Caco-2 (cell line): ENCODE data around the gene SH2D3C. TPM values are rescaled to one million over a fixed set of nuclear protein-coding genes. Genes with fewer than 3 reads are reported as not detected.

Experiments
- BruUV-seq: library from RNA; stranded (reverse); fragments of 400-500 nt; replicated peaks from 2 replicates; lab custom pipeline; 2021; lab: Mats Ljungman, UMichigan
- CTCF ChIA-PET: fragments of 300-600 bp; sonication (Branson Sonifier 250); formaldehyde crosslinking; loops from one replicate; lab custom pipeline; 2022; ENCODE audit warnings: antibody characterized with exemption; lab: Charles Lee
- POLR2A ChIA-PET: fragments of 300-600 bp; sonication (Branson Sonifier 250); formaldehyde crosslinking; loops from one replicate; lab custom pipeline; 2022; ENCODE audit warnings: antibody characterized with exemption; lab: Charles Lee
- DNase-seq, 2 experiments: peaks; one replicate each; pipeline versions ENCODE4 v3.0.0 to v3.0.0-alpha.2; 2020 to 2022
- H3K27me3 ChIP-seq: replicated peaks from 2 replicates; pipeline ENCODE4 v1.6.0; 2011; ENCODE audit warnings: low read length; ENCODE audit not compliant: control insufficient read depth, insufficient read depth
- H3K36me3 ChIP-seq: 2 replicates; pipeline ENCODE4 v1.5.1; 2011; ENCODE audit warnings: low read length; ENCODE audit not compliant: control insufficient read depth, insufficient read depth
- H3K4me1 ChIP-seq: fragments of 250-450 bp; sonication (Bioruptor Pico); 2 replicates; pipeline ENCODE4 v1.5.1; 2020; ENCODE audit warnings: mild to moderate bottlenecking
- H3K4me3 ChIP-seq: 2 replicates; pipeline ENCODE4 v1.5.1; 2011; ENCODE audit warnings: low read depth, mild to moderate bottlenecking, control low read depth, low read length
- H3K9me3 ChIP-seq: fragments of 250-450 bp; sonication (Bioruptor Pico); 2 replicates; pipeline ENCODE4 v1.5.1; 2020; ENCODE audit warnings: mild to moderate bottlenecking, moderate library complexity
- H3K27ac Mint-ChIP-seq: one replicate; pipeline ENCODE4 v1.8.0; 2022; ENCODE audit warnings: mixed read lengths; ENCODE audit not compliant: unreplicated experiment
- H3K27me3 Mint-ChIP-seq: one replicate; pipeline ENCODE4 v1.8.0; 2022; ENCODE audit warnings: mixed read lengths; ENCODE audit not compliant: insufficient read depth, unreplicated experiment
- H3K36me3 Mint-ChIP-seq: one replicate; pipeline ENCODE4 v1.8.0; 2022; ENCODE audit warnings: mild to moderate bottlenecking, mixed read lengths; ENCODE audit not compliant: insufficient read depth, unreplicated experiment
- H3K4me1 Mint-ChIP-seq: one replicate; pipeline ENCODE4 v1.8.0; 2022; ENCODE audit warnings: low read depth, mixed read lengths; ENCODE audit not compliant: unreplicated experiment
- H3K4me3 Mint-ChIP-seq: one replicate; pipeline ENCODE4 v1.8.0; 2022; ENCODE audit warnings: mild to moderate bottlenecking, moderate library complexity, mixed read lengths; ENCODE audit not compliant: unreplicated experiment
- H3K9me3 Mint-ChIP-seq: one replicate; pipeline ENCODE4 v1.8.0; 2022; ENCODE audit warnings: mixed read lengths; ENCODE audit not compliant: unreplicated experiment
- CTCF ChIP-seq, 2 experiments: fragments of 200-600 bp in 1 of 2; IDR thresholded peaks; 1 replicate in 1 of 2; 2 replicates in 1 of 2; pipeline versions ENCODE4 v1.5.1 to v1.8.0; 2011 to 2022; ENCODE audit warnings: antibody characterized with exemption in 1 of 2, control low read depth in 1 of 2, inconsistent platforms in 1 of 2, low read depth in 1 of 2, low read length in 1 of 2, mild to moderate bottlenecking in 1 of 2, moderate library complexity in 1 of 2; ENCODE audit not compliant: insufficient read depth in 1 of 2, severe bottlenecking in 1 of 2, unreplicated experiment in 1 of 2
- intact Hi-C: fragments of 100-400 bp; cut with micrococcal nuclease; formaldehyde crosslinking; loops from one replicate; pipeline ENCODE4 v1.10.0; 2022; ENCODE audit not compliant: unreplicated experiment
- total RNA-seq: library from RNA; stranded (reverse); gene quantifications from 2 replicates; pipeline ENCODE4 v1.2.3, GENCODE V29; 2022

Gene SH2D3C
- total RNA-seq, 1 experiment from 2014 or later, result 0.34 TPM

- Histone ChIP-seq H3K4me1 (no peaks in the 10 kb centered on the region), H3K27me3 (no peaks in the 10 kb centered on the region), H3K36me3 (no peaks in the 10 kb centered on the region), H3K4me3 (no peak overlapping the region), H3K9me3 (no peaks in the 10 kb centered on the region)
- Mint-ChIP-seq H3K27me3 (no peaks in the 10 kb centered on the region), H3K9me3 (no peaks in the 10 kb centered on the region), H3K36me3 (no peaks in the 10 kb centered on the region), H3K27ac (no peak overlapping the region), H3K4me1 (no peaks in the 10 kb centered on the region), H3K4me3 (no peak overlapping the region)
- ChIA-PET CTCF (no interaction called here), POLR2A (no interaction called here)
- BruUV-seq, result no TSS peak
- DNase-seq, result no peak
- intact Hi-C loops, result no loop called here
- no peak for TF ChIP-seq CTCF (IDR thresholded peaks at IDR 0.05; ENCODE audit: insufficient read depth in 1 of 2, low read depth in 1 of 2, low read length in 1 of 2, severe bottlenecking in 1 of 2, unreplicated experiment in 1 of 2)
These were observed 85.3 kb downstream of the SH2D3C start for GRCh38 chr9:127693143-127693542.

- Mint-ChIP-seq H3K4me3 (no peak overlapping the region), H3K27ac (no peak overlapping the region), H3K9me3 (no peaks in the 10 kb centered on the region), H3K4me1 (no peaks in the 10 kb centered on the region), H3K36me3 (no peaks in the 10 kb centered on the region), H3K27me3 (no peaks in the 10 kb centered on the region)
- H3K36me3 ChIP-seq, result no peaks in the 10 kb centered on the region
- no peaks in the 10 kb centered on the region; the same call in 1 of the 2 replicates for H3K4me1 ChIP-seq
- BruUV-seq, result no TSS peak
- H3K27me3 ChIP-seq, result no peaks in the 10 kb centered on the region
- DNase-seq, result no peak
- intact Hi-C loops, result no loop called here
- no peak overlapping the region for H3K4me3 ChIP-seq
- no peak for TF ChIP-seq CTCF (IDR thresholded peaks at IDR 0.05; ENCODE audit: insufficient read depth in 1 of 2, low read depth in 1 of 2, low read length in 1 of 2, severe bottlenecking in 1 of 2, unreplicated experiment in 1 of 2)
- ChIA-PET POLR2A (no interaction called here), CTCF (interaction anchor here (2.0 kb wide), 1 partner anchor 43 kb away, joined by 7 read pairs; the partner anchor contains the start of gene TOR2A)
- no peaks in the 10 kb centered on the region for H3K9me3 ChIP-seq
These were observed 86.4 kb downstream of the SH2D3C start for GRCh38 chr9:127692071-127692470.

- H3K4me1 ChIP-seq, result peaks cover 6% of the 10 kb centered on the region
- no peaks in the 10 kb centered on the region for H3K4me1 Mint-ChIP-seq
- intact Hi-C loops, result no loop called here
- POLR2A ChIA-PET, result no interaction called here
- no peaks in the 10 kb centered on the region for H3K27me3 ChIP-seq
- no peak overlapping the region for H3K4me3 ChIP-seq
- CTCF ChIA-PET, result interaction anchor here (0.7 to 2.0 kb wide), 2 partner anchors 37 to 44 kb away, joined by 7 to 13 read pairs; partner anchors contain the start of gene TOR2A
- no peaks in the 10 kb centered on the region for H3K9me3 ChIP-seq
- H3K27ac Mint-ChIP-seq, result no peak overlapping the region
- no peaks in the 10 kb centered on the region for H3K9me3 Mint-ChIP-seq
- H3K4me3 Mint-ChIP-seq, result no peak overlapping the region
- no peaks in the 10 kb centered on the region for H3K36me3 ChIP-seq
- no peaks in the 10 kb centered on the region for H3K27me3 Mint-ChIP-seq
- no TSS peak for BruUV-seq
- DNase-seq, result no peak
- no peak for TF ChIP-seq CTCF (IDR thresholded peaks at IDR 0.05; ENCODE audit: insufficient read depth in 1 of 2, low read depth in 1 of 2, low read length in 1 of 2, severe bottlenecking in 1 of 2, unreplicated experiment in 1 of 2)
- H3K36me3 Mint-ChIP-seq, result no peaks in the 10 kb centered on the region
These were observed 87.7 kb downstream of the SH2D3C start for GRCh38 chr9:127690735-127691134.
